ENCODE data around the gene MAS1L.

MAS1L gene

DNA sequence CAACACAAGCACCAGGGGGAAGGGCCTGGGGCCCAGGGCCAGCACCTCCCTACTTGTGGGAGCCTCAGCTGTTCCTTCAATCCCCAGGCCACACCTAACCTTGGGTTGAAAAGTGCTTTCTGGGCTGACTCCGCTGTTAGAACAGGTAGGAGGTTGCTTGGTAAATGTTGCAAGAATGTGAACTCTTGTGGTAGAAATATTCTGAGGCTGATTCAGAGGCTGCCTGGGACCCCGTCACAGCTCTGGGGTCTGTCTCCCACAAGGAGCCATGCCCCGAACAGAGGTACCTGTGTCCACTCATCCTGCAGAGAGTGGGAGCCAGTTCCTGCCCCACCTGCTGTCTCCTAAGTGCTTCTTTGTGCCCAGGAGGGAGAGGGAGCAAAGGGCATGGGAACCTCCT lies 14.4 kb upstream of the MAS1L start:
- no peak for TF ChIP-seq CTCF (IDR thresholded peaks at IDR 0.05; ENCODE audit: extremely low read depth, missing control alignments)

DNA sequence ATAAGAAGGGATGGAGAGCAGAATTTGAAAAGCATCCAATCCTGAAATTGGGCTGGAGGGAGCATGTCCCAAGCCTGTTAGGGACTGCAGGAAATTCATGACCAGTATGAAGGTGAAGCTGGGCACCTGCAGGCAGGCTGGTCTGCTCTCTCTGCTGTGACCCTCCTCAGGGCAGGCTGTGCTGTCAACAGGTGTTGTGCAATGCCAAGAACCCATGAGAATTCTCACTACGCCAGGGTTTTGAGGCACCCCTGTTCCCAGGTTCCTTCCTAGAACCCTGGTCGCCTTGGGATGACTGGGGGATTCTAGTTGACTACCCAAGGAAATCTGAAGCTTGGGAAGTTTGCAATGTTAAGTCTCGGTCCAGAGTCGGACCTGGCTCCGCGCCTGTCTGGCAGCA lies 13.3 kb upstream of the MAS1L start:
- TF ChIP-seq CTCF (IDR thresholded peaks at IDR 0.05; ENCODE audit: extremely low read depth, missing control alignments): no peak
- no peak for DNase-seq (ENCODE audit: low spot score)

More for the DNA sequence above, 14.4 kb upstream of the MAS1L start:
- DNase-seq (ENCODE audit: low spot score): no peak

DNA sequence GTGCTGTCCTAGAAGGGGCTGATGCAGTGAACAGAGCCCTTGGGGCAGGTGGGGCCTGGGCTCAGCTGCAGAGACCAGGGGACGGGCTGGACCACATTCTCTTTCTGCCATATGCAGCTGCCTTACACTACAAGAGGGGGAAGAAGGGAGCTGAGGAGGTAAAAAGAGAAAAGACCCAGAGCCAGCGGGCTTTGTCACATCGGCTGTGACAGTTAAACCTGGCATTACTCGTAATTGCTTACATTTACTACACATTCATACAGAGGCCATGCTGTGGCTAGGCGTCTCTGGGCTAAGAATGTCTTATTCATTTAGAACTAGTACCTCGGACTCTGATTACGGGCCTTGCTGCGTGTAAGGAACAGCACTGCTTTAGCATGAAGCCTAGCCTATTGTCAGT lies 12.8 kb upstream of the MAS1L start:
- no peak for DNase-seq (ENCODE audit: low spot score)
- no peak for TF ChIP-seq CTCF (IDR thresholded peaks at IDR 0.05; ENCODE audit: extremely low read depth, missing control alignments)

DNA sequence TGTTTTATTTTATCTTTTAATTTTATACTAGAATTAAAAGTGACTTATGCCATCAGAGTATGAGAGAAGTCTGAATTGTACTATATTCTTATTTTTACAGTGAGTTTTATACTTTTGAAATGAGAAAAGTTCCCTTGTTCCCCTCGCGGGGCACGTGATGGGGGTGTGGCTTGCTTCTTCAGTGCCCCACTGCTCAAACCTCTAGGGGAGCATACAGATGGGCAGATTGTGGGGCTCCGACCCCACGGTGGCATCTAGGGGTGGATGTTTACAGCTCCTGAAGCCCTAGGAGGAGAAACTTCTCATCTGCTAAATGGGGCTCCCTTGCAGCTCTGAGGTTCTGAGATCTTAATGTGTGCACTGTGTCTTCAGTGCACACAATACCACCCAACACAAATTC lies 11.9 kb upstream of the MAS1L start:
- DNase-seq (ENCODE audit: low spot score): no peak
- no peak for TF ChIP-seq CTCF (IDR thresholded peaks at IDR 0.05; ENCODE audit: extremely low read depth, missing control alignments)

- no peak for TF ChIP-seq CTCF (IDR thresholded peaks at IDR 0.05; ENCODE audit: extremely low read depth, missing control alignments)
- DNase-seq (ENCODE audit: low spot score): no peak
These were observed 9.2 kb upstream of the MAS1L start for GRCh38 chr6:29496961-29497360.

DNA sequence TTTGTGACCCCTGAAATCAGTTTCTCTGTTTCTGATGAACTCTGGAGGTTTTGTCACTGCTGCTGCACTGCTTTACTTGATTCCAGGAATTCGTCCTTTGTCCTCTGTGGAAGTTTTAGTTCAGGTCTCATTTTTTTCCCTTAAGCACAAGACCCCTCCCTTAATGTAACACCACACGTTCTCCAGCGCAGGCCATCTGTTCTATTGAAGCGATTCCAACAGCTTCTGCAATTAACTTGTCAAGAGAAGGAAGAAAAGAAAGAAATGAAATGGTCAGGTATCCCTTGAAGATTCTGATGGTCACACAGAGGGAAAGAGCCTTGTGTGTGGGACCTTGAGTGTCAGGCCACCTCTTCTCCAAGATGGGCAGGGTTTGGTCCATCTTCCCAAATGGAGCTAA lies 7.8 kb upstream of the MAS1L start:
- no peak for TF ChIP-seq CTCF (IDR thresholded peaks at IDR 0.05; ENCODE audit: extremely low read depth, missing control alignments)
- DNase-seq (ENCODE audit: low spot score): no peak

- no peak for TF ChIP-seq CTCF (IDR thresholded peaks at IDR 0.05; ENCODE audit: extremely low read depth, missing control alignments)
These were observed 6.4 kb upstream of the MAS1L start for GRCh38 chr6:29494131-29494530.

More at GRCh38 chr6:29494131-29494530, 6.4 kb upstream of the MAS1L start:
- DNase-seq (ENCODE audit: low spot score): no peak

Measured in GM20000 (cell line).